GM13977 (cell line): ENCODE data around the gene ZNF597.

Source experiments
- DNase-seq: peaks from one replicate; pipeline ENCODE4 v3.0.0; 2012; ENCODE audit warnings: low spot score
- CTCF ChIP-seq: IDR thresholded peaks from 2 replicates; pipeline ENCODE4 v1.5.1; 2012; ENCODE audit warnings: mild to moderate bottlenecking, control low read depth; ENCODE audit not compliant: insufficient read depth; ENCODE audit errors: extremely low read depth, missing control alignments
- in situ Hi-C: fragments of 300-500 bp; cut with MboI; formaldehyde crosslinking; loops from one replicate; pipeline ENCODE4 v1.12.0; 2022; ENCODE audit warnings: low sequenced_read_pairs, low pct_unique_long_range_greater_than_20kb, mixed read lengths, inconsistent platforms; ENCODE audit not compliant: unreplicated experiment

The ZNF597 gene

GRCh38 chr16:3443108-3444031 is at the start of gene ZNF597, which contains the start of gene NAA60:
Gene ZNF597 (minus strand): TSS chr16:3443504. CDS start chr16:3443153, 351 bp downstream.
Gene NAA60 (plus strand): TSS chr16:3443680. CDS start chr16:3476228, 32,548 bp downstream.
- peak; percentile 85 for DNase-seq
- TF ChIP-seq CTCF = no peak
- in situ Hi-C loops = no loop called here

GRCh38 chr16:3492356-3492755 is 49.1 kb upstream of the ZNF597 start:
- TF ChIP-seq CTCF = no peak
- peak; percentile 14 for DNase-seq
- in situ Hi-C loops = no loop called here

- TF ChIP-seq CTCF = peak; percentile 36
- in situ Hi-C loops = no loop called here
- DNase-seq = peak; percentile 56
These were observed 47.8 kb upstream of the ZNF597 start for GRCh38 chr16:3490911-3491629.

GRCh38 chr16:3488801-3489200 is 45.5 kb upstream of the ZNF597 start:
- TF ChIP-seq CTCF = no peak
- DNase-seq = no peak
- in situ Hi-C loops = no loop called here

GRCh38 chr16:3487521-3488410 is 44.5 kb upstream of the ZNF597 start:
- no peak for DNase-seq
- no peak for TF ChIP-seq CTCF

More at GRCh38 chr16:3487521-3488410, 44.5 kb upstream of the ZNF597 start:
- in situ Hi-C loops = no loop called here
